ENCODE results near the gene TALDO1. TPM values are rescaled to one million over a fixed set of nuclear protein-coding genes. Genes with fewer than 3 reads are reported as not detected.

Gene TALDO1
- total and polyA plus RNA-seq, 2 of the 8 experiments (the other 6 are each of a cell fraction or from before 2014, with no cell fraction given), result 265 to 308 TPM

DNA sequence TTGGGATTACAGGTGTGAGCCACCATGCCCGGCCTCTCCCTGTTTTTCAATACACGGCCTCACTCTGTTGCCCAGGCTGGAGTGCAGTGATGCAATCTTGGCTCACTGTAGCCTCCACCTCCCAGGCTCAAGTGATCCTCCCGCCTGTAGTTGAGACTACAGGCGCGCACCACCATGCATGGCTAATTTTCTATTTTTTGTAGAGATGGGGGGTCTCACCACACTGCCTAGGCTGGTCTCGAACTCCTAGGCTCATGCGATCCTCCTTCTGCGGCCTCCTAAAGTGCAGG lies 18.5 kb downstream of the TALDO1 start:
- Histone ChIP-seq H2BK5ac (ENCODE audit: low read depth, low read length) (no peak overlapping the region), H2BK120ac (replicated peaks; ENCODE audit: low read depth, low read length) (no peak overlapping the region), H4K91ac (replicated peaks; ENCODE audit: insufficient read length, low read length) (no peak overlapping the region), H3K27ac (ENCODE audit: low read depth, low read length) (no peak overlapping the region), H3K4me2 (ENCODE audit: insufficient read depth in 1 of 2, low read depth in 2 of 2, low read length in 2 of 2) (no peak overlapping the region), H4K5ac (ENCODE audit: insufficient read length, low read depth, low read length) (no peak overlapping the region), H3K79me2 (ENCODE audit: control insufficient read depth in 1 of 2, insufficient read depth in 2 of 2, low read length in 2 of 2) (no peaks in the 10 kb centered on the region), H3K18ac (ENCODE audit: extremely low read depth, low read length) (no peak overlapping the region), H2BK15ac (ENCODE audit: low read length) (no peak overlapping the region), H4K8ac (ENCODE audit: extremely low read depth, insufficient read depth, low read length) (no peak overlapping the region), H3K23ac (ENCODE audit: insufficient read length) (no peak overlapping the region), H3K27me3 (replicated peaks in 1 of 4; ENCODE audit: control insufficient read depth in 3 of 4, extremely low read depth in 1 of 4, insufficient read depth in 3 of 4, low read length in 3 of 4) (no peaks in the 10 kb centered on the region), H3K4me3 (ENCODE audit: extremely low read depth in 1 of 4, insufficient read depth in 2 of 4, low read depth in 3 of 4, low read length in 4 of 4) (no peak overlapping the region), H3K56ac (replicated peaks; ENCODE audit: insufficient read length, low read depth, low read length) (no peak overlapping the region), H3K9me3 (ENCODE audit: insufficient read depth in 2 of 2, low read depth in 1 of 2, low read length in 1 of 2) (no peaks in the 10 kb centered on the region), H3K14ac (ENCODE audit: insufficient read length) (no peak overlapping the region), H3K23me2 (ENCODE audit: low read depth, low read length) (no peaks in the 10 kb centered on the region), H3K4me1 (replicated peaks in 1 of 4; ENCODE audit: control insufficient read depth in 3 of 4, insufficient read depth in 4 of 4, low read length in 3 of 4) (peaks cover 0 to 12% (median 7%) of the 10 kb centered on the region in 4 experiments; a peak in 6 of 7 replicates), H2AFZ (ENCODE audit: low read length) (no peak overlapping the region), H3K36me3 (ENCODE audit: control insufficient read depth in 2 of 4, insufficient read depth in 4 of 4, low read length in 3 of 4) (peaks cover 22 to 59% (median 32%) of the 10 kb centered on the region in 4 experiments), H4K20me1 (replicated peaks in 1 of 2; ENCODE audit: control insufficient read depth in 1 of 2, insufficient read depth in 2 of 2, low read length in 2 of 2) (peaks cover 13 to 33% of the 10 kb centered on the region in 2 experiments), H2AK5ac (ENCODE audit: low read depth, low read length) (no peak overlapping the region), H2BK20ac (ENCODE audit: low read length) (no peak overlapping the region), H2BK12ac (ENCODE audit: low read depth, low read length) (no peak overlapping the region), H3K79me1 (ENCODE audit: low read depth, low read length) (peaks cover 7% of the 10 kb centered on the region; the same call in 1 of the 2 replicates), H3K9ac (replicated peaks in 1 of 4; ENCODE audit: extremely low read depth in 1 of 4, low read depth in 3 of 4, low read length in 3 of 4) (no peak overlapping the region), H3K4ac (replicated peaks; ENCODE audit: insufficient read length, low read depth, low read length) (no peak overlapping the region)
- 93% methylated on average over 8 of the region's 8 CpGs; no CpG with 5 or more reads in 1 of the 2 experiments for WGBS, 2 experiments (ENCODE audit: extremely low coverage in 1 of 2, insufficient coverage in 1 of 2, insufficient read length in 1 of 2, insufficient replicate concordance in 2 of 2, low coverage in 1 of 2, low lambda C conversion rate in 2 of 2, missing lambda C conversion rate in 1 of 2)
- DNase-seq (ENCODE audit: low read depth in 1 of 2, low spot score in 2 of 2) (no peak), FAIRE-seq (no peak)
- CTCF ChIA-PET (ENCODE audit: partially characterized antibody), result interaction anchor here (0.7 to 26.9 kb wide), 11 partner anchors 9 to 127 kb away, joined by 3 to 395 read pairs (median 4); no protein-coding TSS in a partner anchor
- TF ChIP-seq JUN (IDR thresholded peaks at IDR 0.05; ENCODE audit: low read depth, low read length) (no peak), RAD21 (IDR thresholded peaks at IDR 0.05 in 1 of 2, conservative IDR thresholded peaks at IDR 0.05 in 1 of 2; ENCODE audit: low read depth in 2 of 2, low read length in 2 of 2) (no peak), CBX5 (IDR thresholded peaks at IDR 0.05; ENCODE audit: low read depth, low read length) (no peak), GTF2F1 (IDR thresholded peaks at IDR 0.05; ENCODE audit: borderline replicate concordance, low read depth, low read length) (no peak), POLR2A (IDR thresholded peaks at IDR 0.05; ENCODE audit: control extremely low read depth in 1 of 2, low read depth in 2 of 2, low read length in 2 of 2) (no peak), SRF (IDR thresholded peaks at IDR 0.05; ENCODE audit: low read depth, low read length) (no peak), TAF1 (IDR thresholded peaks at IDR 0.05; ENCODE audit: low read depth, low read length) (no peak), BCL11A (IDR thresholded peaks at IDR 0.05; ENCODE audit: low read depth in 2 of 2, low read length in 2 of 2) (no peak), KDM5A (IDR thresholded peaks at IDR 0.05; ENCODE audit: low read length) (no peak), GABPA (IDR thresholded peaks at IDR 0.05; ENCODE audit: borderline replicate concordance, insufficient read depth, low read length) (no peak), TCF12 (IDR thresholded peaks at IDR 0.05; ENCODE audit: low read depth, low read length) (no peak), FOSL1 (IDR thresholded peaks at IDR 0.05; ENCODE audit: insufficient read depth, low read depth, low read length) (no peak)
- POLR2A ChIA-PET (ENCODE audit: partially characterized antibody), result interaction anchor here (0.8 to 35.3 kb wide), 11 partner anchors 1 to 204 kb away, joined by 3 to 636 read pairs (median 3); partner anchors contain the start of genes DEAF1, DRD4, GATD1 and TALDO1

Data from H1 (cell line).